GM19372 (cell line): ENCODE data around the gene RTN4RL2.
A peak's percentile ranks its signal among the peaks of the same experiment; 100 is the strongest.
"Not testable (repeated sequence)": the region's sequence is repeated elsewhere in the genome, so short reads cannot be mapped to it uniquely, and the experiment has no call there.

Experiments used
- ATAC-seq: cut with Tn5 transposase; IDR thresholded peaks from one replicate; pipeline ENCODE4 v1.9.1; 2021; ENCODE audit warnings: mild to moderate bottlenecking, low read depth, moderate library complexity; ENCODE audit not compliant: unreplicated experiment

Gene RTN4RL2

GRCh38 chr11:57432149-57432561 is 28.2 kb upstream of the RTN4RL2 start:
- no peak for ATAC-seq

GRCh38 chr11:57432714-57433163 is 27.6 kb upstream of the RTN4RL2 start:
- ATAC-seq: no peak

GRCh38 chr11:57434640-57435546 is 25.4 kb upstream of the RTN4RL2 start:
- no peak for ATAC-seq

- no peak for ATAC-seq
Measured at GRCh38 chr11:57436031-57436430, 24.3 kb upstream of the RTN4RL2 start.

- no peak for ATAC-seq
Measured at GRCh38 chr11:57438345-57439285, 21.7 kb upstream of the RTN4RL2 start.

- no peak for ATAC-seq
Measured at GRCh38 chr11:57439786-57440185, 20.5 kb upstream of the RTN4RL2 start.

- no peak for ATAC-seq
Measured at GRCh38 chr11:57440744-57441414, 19.4 kb upstream of the RTN4RL2 start.

- no peak for ATAC-seq
Measured at GRCh38 chr11:57444362-57445121, 15.8 kb upstream of the RTN4RL2 start.

GRCh38 chr11:57445122-57445394 is 15.3 kb upstream of the RTN4RL2 start:
- ATAC-seq: not testable (repeated sequence)

GRCh38 chr11:57446055-57446454 is 14.3 kb upstream of the RTN4RL2 start:
- no peak for ATAC-seq

GRCh38 chr11:57453543-57454177 is 6.7 kb upstream of the RTN4RL2 start:
- ATAC-seq: no peak

- ATAC-seq: peak; percentile 76
Measured at GRCh38 chr11:57456960-57457642, 3.2 kb upstream of the RTN4RL2 start.

GRCh38 chr11:57457643-57458023 is 2.7 kb upstream of the RTN4RL2 start:
- ATAC-seq: peak; percentile 38

GRCh38 chr11:57458060-57458409 is 2.3 kb upstream of the RTN4RL2 start:
- no peak for ATAC-seq

GRCh38 chr11:57458410-57459163 is 1.7 kb upstream of the RTN4RL2 start:
- no peak for ATAC-seq

- no peak for ATAC-seq
Measured at GRCh38 chr11:57459164-57460021, 935 bp upstream of the RTN4RL2 start.
